Tibial artery (tissue), 4 donors: ENCODE measurements around the gene MARVELD1.

ENCODE experiments used
- DNase-seq, 2 donors: peaks; one replicate each; pipeline ENCODE4 v3.0.0-alpha.2; 2019
- H3K27ac ChIP-seq, 2 donors: fragments of 200-600 bp; sonication (generic) in 1 of 2; 1 replicate in 1 of 2; 2 replicates in 1 of 2; pipeline ENCODE4 v1.5.1; 2018 to 2019; ENCODE audit warnings: mild to moderate bottlenecking in 1 of 2
- H3K27me3 ChIP-seq, 2 donors: fragments of 200-600 bp; sonication (generic) in 1 of 2; one replicate each; pipeline versions ENCODE4 v1.5.1 to v1.6.0; 2016 to 2019
- H3K36me3 ChIP-seq, 3 donors: fragments of 200-600 bp; sonication (generic) in 2 of 3; one replicate each; pipeline ENCODE4 v1.5.1; 2016 to 2019; ENCODE audit warnings: mild to moderate bottlenecking in 2 of 3
- H3K4me1 ChIP-seq, 4 donors: fragments of 200-600 bp; sonication (generic) in 2 of 4; 1 replicate in 3 of 4; 2 replicates in 1 of 4; pipeline ENCODE4 v1.5.1; 2016 to 2019
- H3K4me3 ChIP-seq, 2 donors: fragments of 200-600 bp; sonication (generic) in 1 of 2; 1 replicate in 1 of 2; 2 replicates in 1 of 2; pipeline ENCODE4 v1.5.1; 2018 to 2019; ENCODE audit warnings: mild to moderate bottlenecking in 2 of 2
- H3K9me3 ChIP-seq, 3 donors: fragments of 200-600 bp; sonication (generic) in 1 of 3; one replicate each; pipeline ENCODE4 v1.5.1; 2016 to 2019
- CTCF ChIP-seq, 2 experiments: fragments of 200-600 bp in 1 of 2; fragments of 450-650 bp in 1 of 2; IDR thresholded peaks; one replicate each; pipeline ENCODE4 v1.5.1; 2017 to 2019; ENCODE audit warnings: antibody characterized with exemption in 2 of 2, mild to moderate bottlenecking in 1 of 2, moderate library complexity in 1 of 2
- intact Hi-C: fragments of 100-400 bp; cut with DNase I; formaldehyde crosslinking; loops from one replicate; pipeline ENCODE4 v1.15.0; 2023; ENCODE audit warnings: low total_unique reads

MARVELD1 gene

DNA sequence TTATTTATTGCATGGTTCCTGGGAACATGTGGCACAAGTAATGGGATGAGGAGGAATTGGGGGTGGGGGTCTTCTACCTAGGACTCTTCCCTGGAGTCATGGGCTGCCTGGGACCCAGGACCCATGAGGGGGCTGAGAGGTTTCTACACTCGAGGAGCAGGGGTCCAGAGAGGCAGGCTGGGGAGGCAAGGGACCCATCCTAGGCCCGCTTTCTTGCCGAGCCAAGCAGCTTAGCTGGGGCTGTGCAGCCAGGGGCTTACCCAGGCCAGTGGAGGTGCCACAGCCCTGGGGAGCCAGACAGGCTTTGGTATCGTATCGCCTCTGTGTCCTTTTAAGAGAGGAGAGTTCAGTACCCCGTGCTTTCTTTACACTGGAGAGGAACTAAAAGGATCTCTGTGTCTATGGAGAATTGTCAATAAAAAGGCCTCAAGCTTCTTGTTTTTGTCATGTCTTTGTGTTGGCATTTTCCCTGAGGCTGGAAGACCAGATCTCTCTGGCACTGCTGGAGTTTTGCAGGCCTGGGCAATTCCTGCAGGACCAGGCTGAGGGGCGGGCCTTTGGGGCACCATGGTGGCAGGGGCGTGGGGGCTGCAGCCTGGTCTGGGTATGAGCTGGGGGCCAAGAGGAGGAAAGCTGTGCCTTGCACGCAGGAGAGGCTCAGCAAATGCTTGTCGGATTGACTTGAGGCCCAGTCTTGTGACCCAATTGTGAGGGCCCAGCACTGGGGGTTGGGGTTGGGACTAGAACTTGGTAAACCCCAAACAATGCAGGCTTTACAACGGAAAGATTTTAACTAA is 47.1 kb downstream of the MARVELD1 start:
- intact Hi-C loops = no loop called here
- H3K4me1 ChIP-seq = no peaks in the 10 kb centered on the region
- no peak for DNase-seq
- H3K36me3 ChIP-seq = peaks cover 27 to 72% (median 63%) of the 10 kb centered on the region in 3 donors
- TF ChIP-seq CTCF (IDR thresholded peaks at IDR 0.05) = no peak
- H3K27me3 ChIP-seq = no peaks in the 10 kb centered on the region
- no peak overlapping the region for H3K27ac ChIP-seq
- H3K4me3 ChIP-seq = no peak overlapping the region
- no peaks in the 10 kb centered on the region for H3K9me3 ChIP-seq

GRCh38 chr10:97761331-97761865 is 47.9 kb downstream of the MARVELD1 start:
- Histone ChIP-seq H3K36me3 (peaks cover 19 to 65% (median 55%) of the 10 kb centered on the region in 3 donors), H3K27me3 (no peaks in the 10 kb centered on the region), H3K4me3 (no peak overlapping the region), H3K9me3 (no peaks in the 10 kb centered on the region), H3K4me1 (no peaks in the 10 kb centered on the region), H3K27ac (no peak overlapping the region)
- intact Hi-C loops = no loop called here
- no peak for TF ChIP-seq CTCF (IDR thresholded peaks at IDR 0.05)
- DNase-seq = no peak

DNA sequence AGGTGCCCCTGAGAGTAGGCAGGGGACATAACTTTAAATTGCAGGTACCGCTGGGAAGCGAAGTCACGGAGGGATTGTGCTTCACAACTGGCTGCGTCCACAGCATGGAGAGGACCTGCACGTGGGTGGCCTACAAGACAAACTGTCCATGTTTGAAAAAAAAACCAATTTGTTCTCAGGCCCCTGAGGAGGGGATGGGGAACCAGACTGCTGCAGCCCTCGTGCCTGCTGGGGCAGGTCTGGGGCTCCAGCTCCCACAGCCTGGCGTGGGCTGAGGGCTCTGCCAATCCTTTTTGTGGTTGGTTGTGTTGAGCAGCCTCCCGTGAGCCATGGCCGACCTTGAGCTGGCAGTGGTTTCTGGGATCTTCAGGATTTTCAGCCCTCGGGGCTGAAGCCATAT is 48.5 kb downstream of the MARVELD1 start:
- H3K27me3 ChIP-seq = no peaks in the 10 kb centered on the region

GRCh38 chr10:97762816-97763215 is 49.3 kb downstream of the MARVELD1 start:
- Histone ChIP-seq H3K27me3 (no peaks in the 10 kb centered on the region), H3K4me3 (no peak overlapping the region), H3K36me3 (peaks cover 7 to 51% (median 41%) of the 10 kb centered on the region in 3 donors), H3K27ac (no peak overlapping the region), H3K9me3 (no peaks in the 10 kb centered on the region), H3K4me1 (no peaks in the 10 kb centered on the region)
- intact Hi-C loops = no loop called here
- TF ChIP-seq CTCF (IDR thresholded peaks at IDR 0.05) = no peak
- DNase-seq = no peak

More for the DNA sequence above, 48.5 kb downstream of the MARVELD1 start:
- Histone ChIP-seq H3K36me3 (peaks cover 13 to 58% (median 49%) of the 10 kb centered on the region in 3 donors), H3K9me3 (no peaks in the 10 kb centered on the region), H3K4me1 (no peaks in the 10 kb centered on the region), H3K27ac (no peak overlapping the region), H3K4me3 (no peak overlapping the region)
- no peak for DNase-seq
- TF ChIP-seq CTCF (IDR thresholded peaks at IDR 0.05) = no peak
- intact Hi-C loops = no loop called here

GRCh38 chr10:97763411-97763810 is 49.9 kb downstream of the MARVELD1 start:
- Histone ChIP-seq H3K4me3 (no peak overlapping the region), H3K36me3 (peaks cover 7 to 46% (median 38%) of the 10 kb centered on the region in 3 donors), H3K4me1 (no peaks in the 10 kb centered on the region), H3K27ac (no peak overlapping the region), H3K9me3 (no peaks in the 10 kb centered on the region), H3K27me3 (no peaks in the 10 kb centered on the region)
- intact Hi-C loops = no loop called here
- no peak for TF ChIP-seq CTCF (IDR thresholded peaks at IDR 0.05)
- DNase-seq = no peak
